Measurements from ENCODE around the gene NINL.

GRCh38 chr20:25547063-25547462 lies 38.3 kb downstream of the NINL start:
- TF ChIP-seq, protein P1, sequence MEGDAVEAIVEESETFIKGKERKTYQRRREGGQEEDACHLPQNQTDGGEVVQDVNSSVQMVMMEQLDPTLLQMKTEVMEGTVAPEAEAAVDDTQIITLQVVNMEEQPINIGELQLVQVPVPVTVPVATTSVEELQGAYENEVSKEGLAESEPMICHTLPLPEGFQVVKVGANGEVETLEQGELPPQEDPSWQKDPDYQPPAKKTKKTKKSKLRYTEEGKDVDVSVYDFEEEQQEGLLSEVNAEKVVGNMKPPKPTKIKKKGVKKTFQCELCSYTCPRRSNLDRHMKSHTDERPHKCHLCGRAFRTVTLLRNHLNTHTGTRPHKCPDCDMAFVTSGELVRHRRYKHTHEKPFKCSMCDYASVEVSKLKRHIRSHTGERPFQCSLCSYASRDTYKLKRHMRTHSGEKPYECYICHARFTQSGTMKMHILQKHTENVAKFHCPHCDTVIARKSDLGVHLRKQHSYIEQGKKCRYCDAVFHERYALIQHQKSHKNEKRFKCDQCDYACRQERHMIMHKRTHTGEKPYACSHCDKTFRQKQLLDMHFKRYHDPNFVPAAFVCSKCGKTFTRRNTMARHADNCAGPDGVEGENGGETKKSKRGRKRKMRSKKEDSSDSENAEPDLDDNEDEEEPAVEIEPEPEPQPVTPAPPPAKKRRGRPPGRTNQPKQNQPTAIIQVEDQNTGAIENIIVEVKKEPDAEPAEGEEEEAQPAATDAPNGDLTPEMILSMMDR (IDR thresholded peaks at IDR 0.05) = no peak
- no peak for TF ChIP-seq POLR2A (IDR thresholded peaks at IDR 0.05)

All from right lobe of liver (tissue), 4 donors.